ENCODE data around the gene FOXK2.

DNA sequence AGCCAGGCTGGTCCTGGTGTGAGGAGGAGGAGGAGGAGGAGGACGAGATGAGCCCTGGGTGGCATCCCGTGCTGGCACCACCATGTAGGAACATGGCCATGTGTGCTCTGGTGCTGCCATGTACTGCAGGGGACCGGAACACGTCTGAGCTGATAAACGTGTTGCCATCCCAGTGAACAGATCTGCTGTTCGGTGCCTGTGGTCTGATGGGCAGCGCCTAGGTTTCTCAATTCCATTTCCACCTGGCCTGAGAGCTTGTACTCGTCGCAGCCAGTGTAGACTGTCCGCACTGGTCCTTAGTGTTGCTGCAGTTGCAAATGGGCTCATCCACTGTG, 28.4 kb upstream of the FOXK2 start:
- no peak for TF ChIP-seq POLR2A (IDR thresholded peaks at IDR 0.05)
- TF ChIP-seq, protein P1, sequence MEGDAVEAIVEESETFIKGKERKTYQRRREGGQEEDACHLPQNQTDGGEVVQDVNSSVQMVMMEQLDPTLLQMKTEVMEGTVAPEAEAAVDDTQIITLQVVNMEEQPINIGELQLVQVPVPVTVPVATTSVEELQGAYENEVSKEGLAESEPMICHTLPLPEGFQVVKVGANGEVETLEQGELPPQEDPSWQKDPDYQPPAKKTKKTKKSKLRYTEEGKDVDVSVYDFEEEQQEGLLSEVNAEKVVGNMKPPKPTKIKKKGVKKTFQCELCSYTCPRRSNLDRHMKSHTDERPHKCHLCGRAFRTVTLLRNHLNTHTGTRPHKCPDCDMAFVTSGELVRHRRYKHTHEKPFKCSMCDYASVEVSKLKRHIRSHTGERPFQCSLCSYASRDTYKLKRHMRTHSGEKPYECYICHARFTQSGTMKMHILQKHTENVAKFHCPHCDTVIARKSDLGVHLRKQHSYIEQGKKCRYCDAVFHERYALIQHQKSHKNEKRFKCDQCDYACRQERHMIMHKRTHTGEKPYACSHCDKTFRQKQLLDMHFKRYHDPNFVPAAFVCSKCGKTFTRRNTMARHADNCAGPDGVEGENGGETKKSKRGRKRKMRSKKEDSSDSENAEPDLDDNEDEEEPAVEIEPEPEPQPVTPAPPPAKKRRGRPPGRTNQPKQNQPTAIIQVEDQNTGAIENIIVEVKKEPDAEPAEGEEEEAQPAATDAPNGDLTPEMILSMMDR (IDR thresholded peaks at IDR 0.05), result no peak
